NCI-H510A treated with DMSO at 0.1 percent for 48 hours (cell line): Measurements from ENCODE around the gene ARHGAP42.
"Not testable (repeated sequence)": the region's sequence is repeated elsewhere in the genome, so short reads cannot be mapped to it uniquely, and the experiment has no call there.

ENCODE experiments used
- DNase-seq: peaks from one replicate; lab custom pipeline; 2025; lab: John Stamatoyannopoulos, UW

Gene ARHGAP42

GRCh38 chr11:100687054-100687629 is at the start of gene ARHGAP42:
ARHGAP42 (plus strand) TSS chr11:100687288; CDS start chr11:100687679, 391 bp downstream.
- no peak for DNase-seq

- no peak for DNase-seq
These were observed 49.4 kb upstream of the ARHGAP42 start for GRCh38 chr11:100637706-100638105.

- DNase-seq, result no peak
These were observed 48.4 kb upstream of the ARHGAP42 start for GRCh38 chr11:100638648-100639047.

GRCh38 chr11:100639140-100639539 is 47.9 kb upstream of the ARHGAP42 start:
- DNase-seq, result no peak

GRCh38 chr11:100640071-100640470 is 47.0 kb upstream of the ARHGAP42 start:
- DNase-seq, result no peak

- DNase-seq, result no peak
These were observed 46.4 kb upstream of the ARHGAP42 start for GRCh38 chr11:100640646-100641045.

- DNase-seq, result no peak
These were observed 45.6 kb upstream of the ARHGAP42 start for GRCh38 chr11:100641456-100641855.

GRCh38 chr11:100646545-100646944 is 40.5 kb upstream of the ARHGAP42 start:
- DNase-seq, result no peak

- DNase-seq, result no peak
These were observed 39.2 kb upstream of the ARHGAP42 start for GRCh38 chr11:100647861-100648260.

- DNase-seq, result no peak
These were observed 23.5 kb upstream of the ARHGAP42 start for GRCh38 chr11:100663583-100663982.

GRCh38 chr11:100663996-100664395 is 23.1 kb upstream of the ARHGAP42 start:
- DNase-seq, result no peak

GRCh38 chr11:100666816-100667215 is 20.3 kb upstream of the ARHGAP42 start:
- DNase-seq, result not testable (repeated sequence)

GRCh38 chr11:100667449-100667848 is 19.6 kb upstream of the ARHGAP42 start:
- no peak for DNase-seq

GRCh38 chr11:100670140-100670539 is 16.9 kb upstream of the ARHGAP42 start:
- no peak for DNase-seq

- no peak for DNase-seq
These were observed 15.6 kb upstream of the ARHGAP42 start for GRCh38 chr11:100671471-100671870.

- no peak for DNase-seq
These were observed 14.5 kb upstream of the ARHGAP42 start for GRCh38 chr11:100672498-100673033.

GRCh38 chr11:100673063-100673462 is 14.0 kb upstream of the ARHGAP42 start:
- DNase-seq, result no peak

- DNase-seq, result no peak
These were observed 12.9 kb upstream of the ARHGAP42 start for GRCh38 chr11:100674212-100674611.

- no peak for DNase-seq
These were observed 11.9 kb upstream of the ARHGAP42 start for GRCh38 chr11:100675115-100675650.

GRCh38 chr11:100676901-100677300 is 10.2 kb upstream of the ARHGAP42 start:
- DNase-seq, result no peak

- no peak for DNase-seq
These were observed 9.3 kb upstream of the ARHGAP42 start for GRCh38 chr11:100677796-100678195.

GRCh38 chr11:100680070-100680469 is 7.0 kb upstream of the ARHGAP42 start:
- no peak for DNase-seq

- no peak for DNase-seq
These were observed 6.0 kb upstream of the ARHGAP42 start for GRCh38 chr11:100681064-100681502.
